ENCODE data around the gene SP6. TPM values are rescaled to one million over a fixed set of nuclear protein-coding genes. Genes with fewer than 3 reads are reported as not detected.

The SP6 gene
- total and polyA plus RNA-seq, 2 experiments from 2014 or later, result 1.3 to 1.7 TPM

DNA sequence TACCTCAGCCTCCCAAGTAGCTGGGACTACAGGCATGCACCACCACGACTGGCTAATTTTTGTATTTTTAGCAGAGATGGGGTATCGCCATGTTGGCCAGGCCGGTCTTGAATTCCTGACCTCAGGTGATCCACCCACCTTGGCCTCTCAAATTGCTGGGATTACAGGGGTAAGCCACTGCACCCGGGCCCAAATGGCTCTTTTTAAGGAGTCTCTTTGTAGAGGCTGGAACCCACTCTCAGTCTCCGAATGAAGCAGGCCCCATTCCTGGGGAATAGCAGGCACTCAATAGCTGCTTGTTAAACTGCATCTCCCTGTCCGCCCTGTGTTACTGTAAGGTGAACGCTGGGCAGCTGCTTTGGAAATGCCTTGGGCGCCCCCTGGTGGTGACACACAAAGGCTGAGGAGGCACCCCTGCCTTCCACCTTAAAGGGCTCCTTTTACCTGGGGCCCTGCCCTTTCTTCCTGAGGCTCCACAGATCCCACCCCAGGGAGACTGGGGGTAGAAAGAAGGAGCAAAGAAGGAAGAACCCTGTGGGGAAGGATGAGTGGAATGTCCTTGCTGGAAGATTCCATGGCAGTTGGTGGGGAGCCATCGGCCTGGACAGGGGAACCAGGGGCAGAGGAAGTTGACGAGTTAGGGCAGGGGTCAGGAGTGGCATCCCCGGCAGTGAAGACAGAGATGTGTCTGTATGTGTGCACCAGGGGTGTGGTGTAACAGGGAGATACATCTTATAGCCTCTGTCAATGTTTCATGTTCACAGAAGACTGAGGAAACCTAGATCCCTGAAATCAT is 39.0 kb upstream of the SP6 start:
- no peaks in the 10 kb centered on the region for H3K36me3 ChIP-seq (replicated peaks; ENCODE audit: insufficient read depth, low read depth)
- H3K9me2 ChIP-seq (replicated peaks; ENCODE audit: insufficient read depth), result no peaks in the 10 kb centered on the region
- WGBS (ENCODE audit: low lambda C conversion rate, missing lambda C conversion rate), result 48% methylated on average over 11 of the region's 11 CpGs

GRCh38 chr17:47888293-47888692 is 37.3 kb upstream of the SP6 start:
- no peaks in the 10 kb centered on the region for H3K9me2 ChIP-seq (replicated peaks; ENCODE audit: insufficient read depth)
- no peak overlapping the region for H3K4me2 ChIP-seq
- no peaks in the 10 kb centered on the region for H3K9me3 ChIP-seq (ENCODE audit: low read depth)
- H3K4me3 ChIP-seq, result no peak overlapping the region
- no peaks in the 10 kb centered on the region for H3K27me3 ChIP-seq
- DNase-seq (ENCODE audit: low spot score), result no peak
- WGBS (ENCODE audit: low lambda C conversion rate, missing lambda C conversion rate), result 62% methylated on average over 6 of the region's 6 CpGs
- no peaks in the 10 kb centered on the region for H4K20me1 ChIP-seq (ENCODE audit: insufficient read depth, poor library complexity, severe bottlenecking)
- no peak overlapping the region for H3K27ac ChIP-seq
- H2AFZ ChIP-seq, result no peak overlapping the region
- TF ChIP-seq EZH2phosphoT487 (IDR thresholded peaks at IDR 0.05; ENCODE audit: low read depth, severe bottlenecking, unreplicated experiment) (no peak), EZH2 (IDR thresholded peaks at IDR 0.05; ENCODE audit: borderline replicate concordance) (no peak)
- TF ChIP-seq, protein P1, sequence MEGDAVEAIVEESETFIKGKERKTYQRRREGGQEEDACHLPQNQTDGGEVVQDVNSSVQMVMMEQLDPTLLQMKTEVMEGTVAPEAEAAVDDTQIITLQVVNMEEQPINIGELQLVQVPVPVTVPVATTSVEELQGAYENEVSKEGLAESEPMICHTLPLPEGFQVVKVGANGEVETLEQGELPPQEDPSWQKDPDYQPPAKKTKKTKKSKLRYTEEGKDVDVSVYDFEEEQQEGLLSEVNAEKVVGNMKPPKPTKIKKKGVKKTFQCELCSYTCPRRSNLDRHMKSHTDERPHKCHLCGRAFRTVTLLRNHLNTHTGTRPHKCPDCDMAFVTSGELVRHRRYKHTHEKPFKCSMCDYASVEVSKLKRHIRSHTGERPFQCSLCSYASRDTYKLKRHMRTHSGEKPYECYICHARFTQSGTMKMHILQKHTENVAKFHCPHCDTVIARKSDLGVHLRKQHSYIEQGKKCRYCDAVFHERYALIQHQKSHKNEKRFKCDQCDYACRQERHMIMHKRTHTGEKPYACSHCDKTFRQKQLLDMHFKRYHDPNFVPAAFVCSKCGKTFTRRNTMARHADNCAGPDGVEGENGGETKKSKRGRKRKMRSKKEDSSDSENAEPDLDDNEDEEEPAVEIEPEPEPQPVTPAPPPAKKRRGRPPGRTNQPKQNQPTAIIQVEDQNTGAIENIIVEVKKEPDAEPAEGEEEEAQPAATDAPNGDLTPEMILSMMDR (IDR thresholded peaks at IDR 0.05; ENCODE audit: poor library complexity), result no peak
- H3K79me2 ChIP-seq, result no peaks in the 10 kb centered on the region
- H3K4me1 ChIP-seq (ENCODE audit: insufficient read depth), result peaks cover 28% of the 10 kb centered on the region
- no peaks in the 10 kb centered on the region for H3K36me3 ChIP-seq (replicated peaks; ENCODE audit: insufficient read depth, low read depth)

More for the DNA sequence above, 39.0 kb upstream of the SP6 start:
- Histone ChIP-seq H3K79me2 (peaks cover 6% of the 10 kb centered on the region), H4K20me1 (ENCODE audit: insufficient read depth, poor library complexity, severe bottlenecking) (no peaks in the 10 kb centered on the region), H3K4me1 (ENCODE audit: insufficient read depth) (peaks cover 21% of the 10 kb centered on the region), H3K27ac (no peak overlapping the region), H2AFZ (no peak overlapping the region), H3K27me3 (no peaks in the 10 kb centered on the region), H3K4me3 (no peak overlapping the region), H3K4me2 (no peak overlapping the region), H3K9me3 (ENCODE audit: low read depth) (no peaks in the 10 kb centered on the region)
- DNase-seq (ENCODE audit: low spot score), result peak; percentile 93
- TF ChIP-seq EZH2phosphoT487 (IDR thresholded peaks at IDR 0.05; ENCODE audit: low read depth, severe bottlenecking, unreplicated experiment), result no peak
- TF ChIP-seq, protein P1 (IDR thresholded peaks at IDR 0.05; ENCODE audit: poor library complexity), result peak; percentile 93

DNA sequence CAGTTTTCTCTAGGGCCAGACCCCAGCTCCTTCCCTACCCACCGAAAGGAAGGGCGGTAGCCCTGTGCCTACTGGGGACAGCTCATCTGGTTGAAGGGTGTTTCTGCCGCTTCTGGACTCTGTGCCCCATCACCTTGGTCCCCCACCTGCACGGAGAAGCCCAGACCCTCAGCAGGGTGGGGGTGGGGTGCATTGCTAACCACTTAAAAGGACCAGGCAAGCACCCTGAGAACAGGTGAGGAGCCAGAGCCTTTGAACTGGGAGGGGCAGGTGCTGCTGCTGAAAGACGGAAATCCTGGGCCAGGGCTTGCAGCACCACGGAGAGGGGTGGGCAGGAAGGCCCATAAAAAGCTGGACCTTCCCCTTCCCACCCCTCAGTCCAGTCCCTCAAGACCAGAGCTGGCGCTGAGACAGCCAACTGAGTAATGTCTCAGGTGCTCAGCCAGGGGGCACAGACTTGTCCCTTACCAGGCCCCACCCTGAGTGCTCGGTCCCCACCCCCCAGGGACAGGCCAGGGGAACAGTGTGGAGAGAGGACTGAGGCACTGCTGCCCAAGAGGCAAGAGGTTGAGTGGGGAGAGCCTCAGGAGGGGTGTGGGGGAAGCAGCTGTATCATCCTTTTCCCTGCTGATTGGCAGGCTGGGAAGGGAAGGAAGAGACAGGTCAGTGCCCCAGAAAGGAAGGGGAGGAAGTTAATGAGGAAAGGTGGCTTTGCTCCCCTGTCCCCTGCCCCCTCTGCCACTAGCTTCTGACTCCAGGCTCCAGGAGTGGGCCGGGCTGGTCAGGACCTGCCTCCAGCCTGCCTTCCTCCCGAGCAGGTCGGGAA is 34.2 kb upstream of the SP6 start:
- no peaks in the 10 kb centered on the region for H3K9me3 ChIP-seq (ENCODE audit: low read depth)
- H2AFZ ChIP-seq, result no peak overlapping the region
- peaks cover 35% of the 10 kb centered on the region for H3K4me1 ChIP-seq (ENCODE audit: insufficient read depth)
- no peaks in the 10 kb centered on the region for H3K27me3 ChIP-seq
- no peaks in the 10 kb centered on the region for H3K9me2 ChIP-seq (replicated peaks; ENCODE audit: insufficient read depth)
- H3K27ac ChIP-seq, result peak overlapping the region; percentile 76
- peak overlapping the region; percentile 61 for H3K4me2 ChIP-seq
- no peaks in the 10 kb centered on the region for H3K36me3 ChIP-seq (replicated peaks; ENCODE audit: insufficient read depth, low read depth)
- TF ChIP-seq EZH2phosphoT487 (IDR thresholded peaks at IDR 0.05; ENCODE audit: low read depth, severe bottlenecking, unreplicated experiment), result no peak
- TF ChIP-seq, protein P1 (IDR thresholded peaks at IDR 0.05; ENCODE audit: poor library complexity), result no peak
- no peak for TF ChIP-seq EZH2 (IDR thresholded peaks at IDR 0.05; ENCODE audit: borderline replicate concordance)
- H3K79me2 ChIP-seq, result no peaks in the 10 kb centered on the region
- H3K4me3 ChIP-seq, result no peak overlapping the region
- 50% methylated on average over 11 of the region's 11 CpGs for WGBS (ENCODE audit: low lambda C conversion rate, missing lambda C conversion rate)
- no peaks in the 10 kb centered on the region for H4K20me1 ChIP-seq (ENCODE audit: insufficient read depth, poor library complexity, severe bottlenecking)
- peak; percentile 57 for DNase-seq (ENCODE audit: low spot score)

Measured in hepatocyte (in vitro differentiated cells).